Measurements from ENCODE around the gene SESN2. TPM values are rescaled to one million over a fixed set of nuclear protein-coding genes. Genes with fewer than 3 reads are reported as not detected.

Gene SESN2
- total and polyA plus RNA-seq, 4 donors, result 5.8 to 17.6 (median 13.4) TPM

- H3K36me3 ChIP-seq (ENCODE audit: control insufficient read depth, insufficient read depth, low read length), result no peaks in the 10 kb centered on the region
- WGBS (ENCODE audit: insufficient coverage), result 3% methylated on average over 14 of the region's 20 CpGs
- H3K9me3 ChIP-seq (ENCODE audit: control insufficient read depth, insufficient read depth, low read length), result no peaks in the 10 kb centered on the region
- H3K4me1 ChIP-seq (ENCODE audit: control insufficient read depth, insufficient read depth, low read length), result peaks cover 24% of the 10 kb centered on the region
- H3K27ac ChIP-seq (ENCODE audit: low read depth, low read length), result no peak overlapping the region
- peak in 1 of 6 donors; percentile 23 for DNase-seq (ENCODE audit: low read depth in 4 of 6, low spot score in 6 of 6)
- peak overlapping the region; percentile 100 for H3K4me3 ChIP-seq (ENCODE audit: low read depth, low read length)
- H3K27me3 ChIP-seq (ENCODE audit: control insufficient read depth, insufficient read depth, low read length), result no peaks in the 10 kb centered on the region
Observed at GRCh38 chr1:28236656-28237322, 22.5 kb upstream of the SESN2 start.

- no peak overlapping the region for H3K4me3 ChIP-seq (ENCODE audit: low read depth, low read length)
- H3K27me3 ChIP-seq (ENCODE audit: control insufficient read depth, insufficient read depth, low read length), result no peaks in the 10 kb centered on the region
- no CpG with 5 or more reads among the region's 2 CpGs for WGBS (ENCODE audit: insufficient coverage)
- H3K9me3 ChIP-seq (ENCODE audit: control insufficient read depth, insufficient read depth, low read length), result no peaks in the 10 kb centered on the region
- DNase-seq (ENCODE audit: low read depth in 4 of 6, low spot score in 6 of 6), result no peak
- H3K36me3 ChIP-seq (ENCODE audit: control insufficient read depth, insufficient read depth, low read length), result no peaks in the 10 kb centered on the region
- H3K27ac ChIP-seq (ENCODE audit: low read depth, low read length), result no peak overlapping the region
- H3K4me1 ChIP-seq (ENCODE audit: control insufficient read depth, insufficient read depth, low read length), result peaks cover 11% of the 10 kb centered on the region
Observed at GRCh38 chr1:28239004-28239403, 20.3 kb upstream of the SESN2 start.

- Histone ChIP-seq H3K27me3 (ENCODE audit: control insufficient read depth, insufficient read depth, low read length) (no peaks in the 10 kb centered on the region), H3K9me3 (ENCODE audit: control insufficient read depth, insufficient read depth, low read length) (no peaks in the 10 kb centered on the region), H3K36me3 (ENCODE audit: control insufficient read depth, insufficient read depth, low read length) (no peaks in the 10 kb centered on the region), H3K4me1 (ENCODE audit: control insufficient read depth, insufficient read depth, low read length) (peaks cover 11% of the 10 kb centered on the region), H3K4me3 (ENCODE audit: low read depth, low read length) (no peak overlapping the region), H3K27ac (ENCODE audit: low read depth, low read length) (no peak overlapping the region)
- WGBS (ENCODE audit: insufficient coverage), result 96% methylated on average over 4 of the region's 4 CpGs
- no peak for DNase-seq (ENCODE audit: low read depth in 4 of 6, low spot score in 6 of 6)
Observed at GRCh38 chr1:28240024-28240423, 19.3 kb upstream of the SESN2 start.

- Histone ChIP-seq H3K27ac (ENCODE audit: low read depth, low read length) (no peak overlapping the region), H3K27me3 (ENCODE audit: control insufficient read depth, insufficient read depth, low read length) (no peaks in the 10 kb centered on the region), H3K36me3 (ENCODE audit: control insufficient read depth, insufficient read depth, low read length) (no peaks in the 10 kb centered on the region), H3K9me3 (ENCODE audit: control insufficient read depth, insufficient read depth, low read length) (no peaks in the 10 kb centered on the region), H3K4me1 (ENCODE audit: control insufficient read depth, insufficient read depth, low read length) (peaks cover 2% of the 10 kb centered on the region), H3K4me3 (ENCODE audit: low read depth, low read length) (no peak overlapping the region)
- WGBS (ENCODE audit: insufficient coverage), result 100% methylated on average over 7 of the region's 10 CpGs
- no peak for DNase-seq (ENCODE audit: low read depth in 4 of 6, low spot score in 6 of 6)
Observed at GRCh38 chr1:28241638-28242241, 17.6 kb upstream of the SESN2 start.

GRCh38 chr1:28243685-28244311, 15.5 kb upstream of the SESN2 start:
- Histone ChIP-seq H3K36me3 (ENCODE audit: control insufficient read depth, insufficient read depth, low read length) (no peaks in the 10 kb centered on the region), H3K9me3 (ENCODE audit: control insufficient read depth, insufficient read depth, low read length) (no peaks in the 10 kb centered on the region), H3K4me1 (ENCODE audit: control insufficient read depth, insufficient read depth, low read length) (peaks cover 9% of the 10 kb centered on the region), H3K4me3 (ENCODE audit: low read depth, low read length) (no peak overlapping the region), H3K27me3 (ENCODE audit: control insufficient read depth, insufficient read depth, low read length) (no peaks in the 10 kb centered on the region), H3K27ac (ENCODE audit: low read depth, low read length) (no peak overlapping the region)
- WGBS (ENCODE audit: insufficient coverage), result 94% methylated on average over 2 of the region's 2 CpGs
- DNase-seq (ENCODE audit: low read depth in 4 of 6, low spot score in 6 of 6), result no peak

GRCh38 chr1:28244549-28245251, 14.6 kb upstream of the SESN2 start:
- Histone ChIP-seq H3K4me1 (ENCODE audit: control insufficient read depth, insufficient read depth, low read length) (peaks cover 9% of the 10 kb centered on the region), H3K4me3 (ENCODE audit: low read depth, low read length) (no peak overlapping the region), H3K27ac (ENCODE audit: low read depth, low read length) (no peak overlapping the region), H3K9me3 (ENCODE audit: control insufficient read depth, insufficient read depth, low read length) (no peaks in the 10 kb centered on the region), H3K27me3 (ENCODE audit: control insufficient read depth, insufficient read depth, low read length) (no peaks in the 10 kb centered on the region), H3K36me3 (ENCODE audit: control insufficient read depth, insufficient read depth, low read length) (no peaks in the 10 kb centered on the region)
- 92% methylated on average over 10 of the region's 13 CpGs for WGBS (ENCODE audit: insufficient coverage)
- no peak for DNase-seq (ENCODE audit: low read depth in 4 of 6, low spot score in 6 of 6)

GRCh38 chr1:28246427-28246832, 12.9 kb upstream of the SESN2 start:
- no peaks in the 10 kb centered on the region for H3K36me3 ChIP-seq (ENCODE audit: control insufficient read depth, insufficient read depth, low read length)
- WGBS (ENCODE audit: insufficient coverage), result 7% methylated on average over 2 of the region's 11 CpGs
- peak in 2 of 6 donors; percentile 32 to 49 for DNase-seq (ENCODE audit: low read depth in 4 of 6, low spot score in 6 of 6)
- H3K27ac ChIP-seq (ENCODE audit: low read depth, low read length), result peak overlapping the region; percentile 89
- H3K4me3 ChIP-seq (ENCODE audit: low read depth, low read length), result peak overlapping the region; percentile 84
- no peaks in the 10 kb centered on the region for H3K27me3 ChIP-seq (ENCODE audit: control insufficient read depth, insufficient read depth, low read length)
- no peaks in the 10 kb centered on the region for H3K9me3 ChIP-seq (ENCODE audit: control insufficient read depth, insufficient read depth, low read length)
- peaks cover 9% of the 10 kb centered on the region for H3K4me1 ChIP-seq (ENCODE audit: control insufficient read depth, insufficient read depth, low read length)

- peaks cover 9% of the 10 kb centered on the region for H3K4me1 ChIP-seq (ENCODE audit: control insufficient read depth, insufficient read depth, low read length)
- no peak for DNase-seq (ENCODE audit: low read depth in 4 of 6, low spot score in 6 of 6)
- H3K27me3 ChIP-seq (ENCODE audit: control insufficient read depth, insufficient read depth, low read length), result no peaks in the 10 kb centered on the region
- WGBS (ENCODE audit: insufficient coverage), result 65% methylated on average over 6 of the region's 11 CpGs
- peak overlapping the region; percentile 84 for H3K4me3 ChIP-seq (ENCODE audit: low read depth, low read length)
- H3K27ac ChIP-seq (ENCODE audit: low read depth, low read length), result peak overlapping the region; percentile 65
- no peaks in the 10 kb centered on the region for H3K36me3 ChIP-seq (ENCODE audit: control insufficient read depth, insufficient read depth, low read length)
- H3K9me3 ChIP-seq (ENCODE audit: control insufficient read depth, insufficient read depth, low read length), result no peaks in the 10 kb centered on the region
Observed at GRCh38 chr1:28247612-28248272, 11.6 kb upstream of the SESN2 start.

- Histone ChIP-seq H3K27me3 (ENCODE audit: control insufficient read depth, insufficient read depth, low read length) (no peaks in the 10 kb centered on the region), H3K36me3 (ENCODE audit: control insufficient read depth, insufficient read depth, low read length) (no peaks in the 10 kb centered on the region), H3K4me1 (ENCODE audit: control insufficient read depth, insufficient read depth, low read length) (peaks cover 9% of the 10 kb centered on the region), H3K27ac (ENCODE audit: low read depth, low read length) (peak overlapping the region; percentile 65), H3K9me3 (ENCODE audit: control insufficient read depth, insufficient read depth, low read length) (no peaks in the 10 kb centered on the region), H3K4me3 (ENCODE audit: low read depth, low read length) (peak overlapping the region; percentile 19)
- peak in 3 of 6 donors; percentile 71 to 91 (median 89) for DNase-seq (ENCODE audit: low read depth in 4 of 6, low spot score in 6 of 6)
- 0% methylated on average over 6 of the region's 12 CpGs for WGBS (ENCODE audit: insufficient coverage)
Observed at GRCh38 chr1:28248273-28249012, 10.9 kb upstream of the SESN2 start.
